NCI-H1092 (cell line): ENCODE measurements around the gene APOL2.
"Not testable (repeated sequence)": the region's sequence is repeated elsewhere in the genome, so short reads cannot be mapped to it uniquely, and the experiment has no call there.

Experiments used
- DNase-seq: peaks from one replicate; lab custom pipeline; 2025; lab: John Stamatoyannopoulos, UW

The APOL2 gene, protein sequence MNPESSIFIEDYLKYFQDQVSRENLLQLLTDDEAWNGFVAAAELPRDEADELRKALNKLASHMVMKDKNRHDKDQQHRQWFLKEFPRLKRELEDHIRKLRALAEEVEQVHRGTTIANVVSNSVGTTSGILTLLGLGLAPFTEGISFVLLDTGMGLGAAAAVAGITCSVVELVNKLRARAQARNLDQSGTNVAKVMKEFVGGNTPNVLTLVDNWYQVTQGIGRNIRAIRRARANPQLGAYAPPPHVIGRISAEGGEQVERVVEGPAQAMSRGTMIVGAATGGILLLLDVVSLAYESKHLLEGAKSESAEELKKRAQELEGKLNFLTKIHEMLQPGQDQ

DNA sequence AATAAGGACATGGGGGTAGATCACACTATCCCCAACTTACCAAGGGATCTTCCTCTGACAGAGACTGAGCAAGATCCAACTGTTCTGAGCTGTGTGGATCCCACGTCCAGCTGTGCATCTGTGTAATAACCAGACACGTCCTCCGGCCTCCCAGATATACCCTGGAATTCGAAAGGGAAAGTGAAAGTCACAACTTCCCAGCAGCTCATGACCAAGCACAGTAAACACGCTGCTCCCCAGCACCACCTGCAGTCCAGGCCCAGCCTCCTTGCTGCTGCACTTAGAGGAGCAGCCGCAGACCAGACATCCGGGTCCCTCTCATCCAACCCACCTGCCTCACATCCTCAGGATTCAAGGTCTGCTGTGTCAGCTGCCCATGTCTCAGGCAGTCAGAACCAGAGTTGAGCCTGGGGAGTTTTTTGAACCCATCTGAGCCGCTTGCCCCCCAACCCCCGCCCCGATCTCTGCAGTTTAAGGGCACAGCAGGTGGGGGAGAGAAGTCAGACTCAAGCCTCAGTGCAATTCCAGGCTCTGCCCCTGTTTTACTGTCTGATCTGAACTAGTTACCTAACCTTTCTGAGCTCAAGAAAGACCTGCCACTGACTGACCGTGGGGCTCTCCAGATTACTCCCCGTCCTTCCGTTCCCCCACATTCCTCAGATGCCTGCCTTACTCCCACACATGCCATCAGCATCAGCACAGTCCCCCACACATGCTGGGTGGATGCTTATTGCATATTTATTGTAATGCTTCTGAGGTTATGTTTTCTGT is at the start of gene APOL2:
APOL2 (minus strand) TSS at position 127 of the 771 bp plus-strand sequence. CDS start 6,365 bp downstream, outside the sequence.
- DNase-seq: peak; percentile 84

DNA sequence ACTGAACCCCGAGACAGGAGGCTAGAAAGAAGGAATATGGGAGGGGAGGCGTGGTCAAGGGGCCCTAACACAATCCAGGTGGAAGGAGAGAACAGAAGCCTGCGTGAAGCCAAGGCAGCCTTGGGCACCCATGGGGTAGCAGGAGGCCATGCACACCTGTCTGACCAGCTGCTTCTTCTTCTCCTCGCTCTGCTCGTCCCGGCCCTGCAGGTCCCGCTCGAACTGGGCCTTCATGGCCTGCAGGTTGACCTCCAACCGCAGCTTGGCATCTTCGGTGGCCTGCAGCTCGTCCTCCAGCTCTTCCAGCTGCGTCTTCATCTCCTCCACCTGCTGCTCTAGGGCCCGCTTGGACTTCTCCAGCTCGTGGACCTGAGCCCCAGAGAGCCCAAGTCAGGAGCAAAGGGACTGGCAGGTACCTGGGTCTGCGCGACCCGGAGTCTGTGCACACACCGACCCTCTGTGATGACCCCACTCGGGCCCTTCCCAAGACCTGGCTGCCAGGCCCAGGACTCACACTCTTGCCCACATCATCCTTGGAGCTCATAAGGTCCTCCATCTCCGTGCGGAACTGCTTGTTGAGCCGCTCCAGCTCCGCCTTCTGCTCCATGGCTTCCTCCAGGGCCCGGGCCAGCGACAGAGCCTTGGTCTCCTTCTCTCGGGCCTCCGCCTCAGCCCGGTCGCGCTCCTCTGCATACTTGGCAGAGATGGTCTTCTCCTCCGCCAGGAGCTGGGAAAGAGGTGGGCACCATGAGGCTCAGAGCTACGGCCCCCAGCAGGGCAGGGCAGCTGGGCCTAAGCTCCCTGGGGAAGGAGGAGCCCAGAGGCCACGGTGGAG is 49.5 kb upstream of the APOL2 start:
- no peak for DNase-seq

DNA sequence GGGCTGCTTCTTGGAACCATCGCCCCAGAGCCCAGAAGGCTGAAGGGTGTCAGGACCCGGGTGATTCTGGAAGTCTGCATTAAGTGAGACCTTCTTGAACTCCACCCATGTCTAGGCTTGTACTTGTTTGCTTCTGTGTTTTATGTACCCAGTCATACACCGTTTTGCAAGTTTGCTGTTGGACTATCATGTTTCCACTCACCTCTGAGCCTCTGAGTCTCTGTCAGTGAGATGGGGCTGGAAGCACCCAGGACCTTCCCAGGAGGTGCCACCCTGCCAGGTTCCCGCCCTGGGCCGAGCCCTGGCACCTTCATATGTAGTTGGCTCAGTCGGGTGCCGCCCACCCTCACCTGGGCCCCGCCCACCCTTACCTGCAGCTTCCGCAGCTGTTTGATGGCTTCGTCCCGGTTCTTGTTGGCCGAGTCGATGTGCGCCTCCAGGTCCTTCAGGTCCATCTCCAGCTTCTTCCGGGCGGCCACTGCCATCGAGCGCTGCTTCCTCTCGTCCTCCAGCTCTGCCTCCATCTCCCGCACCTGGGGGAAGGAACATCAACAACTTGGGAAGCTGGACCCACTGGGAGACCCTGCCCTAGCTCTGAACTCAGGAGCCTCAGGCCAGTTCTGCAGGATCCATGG is 48.7 kb upstream of the APOL2 start:
- DNase-seq: no peak

DNA sequence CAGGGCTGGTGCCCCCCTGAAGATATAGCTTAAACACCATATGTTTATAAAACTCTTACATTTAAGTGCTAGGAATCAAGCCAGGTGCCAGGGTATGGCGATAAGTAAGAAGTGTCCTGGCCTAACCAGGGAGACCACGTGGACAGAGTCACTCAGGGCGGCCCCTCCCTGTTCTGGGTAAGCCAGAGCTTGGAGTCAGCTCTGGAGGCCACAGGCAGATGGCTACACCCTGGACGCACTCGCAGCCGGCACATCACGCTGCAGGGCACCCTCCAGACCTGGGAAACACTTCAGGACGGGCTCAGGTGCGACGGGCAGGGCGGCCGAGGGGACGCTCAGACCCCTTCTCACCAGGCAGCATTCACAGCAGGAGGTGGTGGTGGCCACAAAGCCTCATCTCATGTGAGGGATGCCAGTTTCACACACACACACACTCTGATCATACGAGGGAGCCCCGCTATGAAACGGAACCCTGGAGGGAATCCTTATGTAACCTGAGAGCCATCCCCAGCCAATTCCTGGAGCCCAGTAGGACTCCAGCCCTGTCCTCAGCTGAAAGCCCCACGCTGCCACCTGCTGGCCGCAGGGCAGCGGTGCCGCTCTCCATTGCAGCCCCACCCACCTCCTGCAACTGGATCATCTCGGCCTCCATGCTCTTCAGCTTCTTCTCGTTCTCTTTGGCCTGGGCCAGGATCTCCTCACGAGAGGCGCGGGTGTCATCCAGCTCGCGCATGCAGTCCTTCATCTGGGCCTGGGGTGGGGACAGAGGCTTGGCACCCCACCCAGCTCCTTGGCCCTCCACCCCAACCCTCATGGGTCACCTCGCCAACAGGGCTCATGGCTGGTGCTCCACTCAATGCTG is 47.0 kb upstream of the APOL2 start:
- DNase-seq: peak; percentile 52

DNA sequence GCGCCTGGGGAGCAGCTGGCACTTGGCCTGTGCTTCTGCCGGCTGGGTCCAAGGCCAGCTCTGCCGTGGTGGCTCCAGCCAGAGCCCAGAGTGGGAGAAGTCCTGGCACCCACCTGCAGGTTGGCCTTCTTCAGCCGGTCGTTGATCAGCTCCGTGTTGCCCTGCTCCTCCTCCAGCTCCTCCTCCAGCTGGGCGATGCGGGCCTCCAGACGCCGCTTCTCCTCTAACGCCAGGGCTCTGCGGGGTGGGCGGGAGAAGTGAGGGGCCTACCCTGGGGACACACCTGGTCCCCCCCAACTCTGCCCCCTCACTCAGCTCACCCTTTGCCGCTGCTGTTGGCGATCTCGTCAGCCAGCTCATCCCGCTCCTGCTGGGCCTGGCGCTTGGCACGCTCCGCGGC is 46.2 kb upstream of the APOL2 start:
- no peak for DNase-seq

DNA sequence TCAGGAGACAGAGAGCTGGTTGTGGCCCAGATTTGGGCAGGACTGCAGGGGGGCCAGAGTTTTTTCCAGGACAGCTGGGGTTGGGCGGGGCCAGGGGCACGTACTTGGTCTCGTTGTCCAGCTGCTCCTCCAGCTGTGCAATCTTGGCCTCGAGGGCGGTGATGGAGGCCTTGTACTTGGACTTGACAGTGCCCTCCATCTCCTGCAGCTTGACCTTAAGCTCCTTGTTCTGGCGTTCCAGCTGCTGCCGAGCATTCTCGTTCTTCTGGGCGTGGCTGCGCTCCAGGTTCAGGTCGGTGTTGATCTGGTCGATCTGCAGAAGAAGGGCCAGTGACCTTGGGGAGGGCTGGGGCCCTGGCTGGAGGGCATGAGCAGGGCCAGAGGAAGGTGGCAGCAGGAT is 45.7 kb upstream of the APOL2 start:
- no peak for DNase-seq

DNA sequence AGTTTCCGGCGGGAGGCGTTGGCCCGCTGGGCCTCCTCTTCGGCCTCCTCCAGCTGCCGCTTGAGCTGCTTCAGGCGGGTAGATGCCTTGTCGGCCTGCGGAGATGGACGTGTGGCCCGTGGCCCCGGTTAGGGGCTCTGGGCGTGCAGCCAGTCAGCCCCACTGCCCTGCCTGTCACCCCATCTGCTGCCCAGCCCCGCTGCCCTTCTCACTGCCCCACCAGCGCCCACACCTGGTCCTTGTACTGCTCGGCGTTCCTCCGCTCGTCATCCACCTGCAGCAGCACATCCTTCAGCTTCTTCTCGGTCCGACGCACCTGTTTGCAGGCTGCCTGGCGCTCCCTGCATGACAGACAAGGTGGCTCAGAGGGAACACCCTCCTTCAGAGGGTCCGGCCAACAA is 44.8 kb upstream of the APOL2 start:
- DNase-seq: no peak

DNA sequence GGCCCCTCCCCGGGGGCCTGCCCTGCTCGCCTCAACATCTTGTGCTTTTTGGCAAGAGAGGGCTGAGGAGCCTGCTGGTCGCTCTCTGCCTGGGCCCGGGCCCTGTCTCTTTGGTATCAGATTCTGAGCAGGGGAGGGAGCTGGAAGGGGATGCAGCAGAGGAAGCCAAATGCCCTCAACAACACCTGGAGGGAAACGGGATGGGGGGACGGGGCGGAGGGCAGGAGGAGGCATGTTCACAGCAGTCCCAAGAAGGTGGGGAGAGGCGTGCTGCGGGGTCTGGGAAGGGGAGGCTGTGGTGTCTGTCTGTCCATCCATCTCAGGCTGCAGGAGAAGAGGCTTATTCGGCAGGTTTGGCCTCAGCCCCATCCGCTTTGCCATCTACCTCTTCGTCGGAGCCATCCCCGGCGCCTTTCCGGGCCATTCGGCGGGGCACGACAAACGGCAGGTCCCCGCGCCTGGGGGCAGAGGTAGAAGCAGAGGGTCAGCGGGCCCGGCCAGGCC is 43.1 kb upstream of the APOL2 start:
- no peak for DNase-seq

DNA sequence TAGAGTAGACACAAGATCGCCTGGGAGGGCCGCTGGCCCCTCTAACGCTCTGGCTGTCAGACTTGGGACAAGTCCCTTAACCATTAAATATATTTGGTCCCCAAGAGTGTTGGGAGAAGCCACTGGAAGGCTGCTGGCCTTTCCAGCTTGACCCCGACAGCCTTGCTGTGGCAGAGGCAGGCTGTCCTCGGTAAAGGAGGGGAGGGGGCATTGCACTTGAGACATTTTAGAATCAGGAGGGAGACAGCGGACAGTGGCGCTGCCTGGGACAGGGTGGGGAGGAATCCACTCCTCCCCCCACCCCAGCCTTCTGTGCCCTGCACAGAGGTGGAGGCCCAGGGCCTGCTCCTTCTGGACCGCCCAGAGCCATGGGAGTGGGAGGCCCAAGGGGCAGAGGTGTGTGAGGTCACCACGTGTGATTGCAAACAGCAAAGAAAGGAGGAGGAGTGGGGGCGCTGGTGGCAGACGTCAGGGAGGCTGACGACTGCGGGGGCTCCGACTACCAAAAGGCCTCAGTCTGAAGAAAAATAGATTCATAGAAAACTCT is 42.5 kb upstream of the APOL2 start:
- DNase-seq: no peak

DNA sequence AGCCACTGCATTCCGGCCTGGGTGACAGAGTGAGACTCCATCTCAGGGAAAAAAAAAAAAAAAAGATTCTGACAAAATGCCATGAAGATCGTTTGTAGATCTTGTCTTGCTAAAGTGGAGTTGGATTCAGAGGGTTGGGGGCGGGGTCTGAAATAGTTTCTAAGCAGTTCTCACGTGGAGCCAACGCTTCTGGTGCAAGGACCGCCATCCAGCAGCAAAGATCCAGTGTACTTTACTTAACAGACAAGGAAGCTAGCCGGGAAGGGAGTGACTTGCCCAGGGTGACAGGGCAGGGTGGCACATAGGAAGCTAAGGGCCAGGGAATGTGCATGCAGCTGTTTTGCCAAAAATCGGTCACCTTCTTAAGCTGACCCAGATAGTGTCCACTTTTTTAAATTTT is 41.1 kb upstream of the APOL2 start:
- no peak for DNase-seq

DNA sequence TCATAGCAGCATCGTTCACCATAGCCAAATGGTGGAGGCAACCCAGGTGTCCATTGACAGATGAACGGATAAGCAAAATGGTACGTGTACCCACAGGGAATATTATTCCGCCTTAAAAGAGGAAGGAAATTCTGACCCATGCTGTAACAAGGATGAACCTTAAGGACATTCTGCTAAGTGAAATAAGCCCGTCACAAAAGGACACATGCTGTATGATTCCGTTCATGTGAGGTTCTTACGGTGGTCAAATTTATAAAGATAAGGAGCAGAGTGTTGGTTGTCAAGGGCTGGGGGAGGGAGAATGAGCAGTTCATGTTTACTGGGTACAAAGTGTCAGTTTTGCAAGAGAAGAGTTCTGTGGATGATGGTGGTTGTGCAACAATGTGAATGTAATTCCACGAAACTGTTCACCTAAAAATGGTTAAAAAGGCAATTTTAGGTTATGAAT is 39.9 kb upstream of the APOL2 start:
- no peak for DNase-seq

DNA sequence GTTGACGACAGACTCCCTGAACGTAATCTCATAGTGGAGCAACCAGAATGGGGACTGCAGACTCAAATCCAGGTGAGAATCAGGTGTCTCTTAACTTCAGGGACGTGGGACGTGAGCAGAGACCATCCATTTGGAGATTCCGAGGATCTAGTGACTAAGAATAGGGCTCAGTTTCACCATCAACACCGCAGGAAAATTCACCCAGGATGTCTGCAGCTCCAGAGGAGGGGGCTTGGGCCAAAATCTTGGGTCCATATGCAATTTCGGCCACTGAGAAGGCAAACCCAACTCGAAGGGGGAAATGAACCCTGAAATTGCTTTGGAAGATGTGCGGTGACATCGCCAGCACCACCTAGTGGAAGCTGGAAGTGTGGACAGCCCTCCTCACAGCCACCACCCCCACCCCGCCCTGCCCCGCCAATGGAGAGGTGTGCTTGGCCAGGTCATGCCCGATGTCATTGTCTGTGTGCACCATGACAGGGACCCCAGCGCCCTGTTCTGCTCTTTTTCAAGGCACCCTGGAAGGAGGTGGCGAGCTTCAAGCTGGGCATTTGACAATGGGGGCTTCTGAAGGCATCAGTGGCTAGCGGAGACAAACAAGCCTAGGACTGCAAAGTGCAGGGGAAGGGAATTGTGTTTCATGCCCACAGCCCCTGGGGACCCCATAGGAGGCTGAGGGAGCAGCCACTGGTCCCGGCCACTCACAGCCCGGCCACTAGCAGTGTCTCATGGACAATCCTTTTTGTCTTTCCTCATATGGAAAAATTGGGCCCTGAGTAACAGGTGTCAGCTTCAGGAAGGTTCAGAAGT is 38.4 kb upstream of the APOL2 start:
- DNase-seq: no peak

DNA sequence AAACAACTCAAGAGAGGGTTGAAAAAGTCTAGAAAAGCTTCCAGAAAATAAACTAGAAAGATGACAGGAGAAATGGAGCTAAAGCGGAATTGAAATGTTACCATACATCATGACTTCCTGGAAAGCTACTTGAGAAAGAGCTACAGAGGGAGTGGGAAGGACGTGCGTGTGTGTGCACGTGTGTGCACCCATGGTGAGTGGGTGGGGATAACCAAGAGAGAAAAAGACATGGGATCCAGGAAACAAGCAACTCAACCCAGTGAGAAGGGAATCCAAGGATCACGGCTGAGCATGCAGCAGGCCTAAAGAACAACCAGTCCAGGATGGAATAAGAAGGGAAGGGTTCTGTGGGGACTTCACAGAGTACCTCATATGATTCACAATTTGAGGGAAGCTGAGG is 35.2 kb upstream of the APOL2 start:
- no peak for DNase-seq

DNA sequence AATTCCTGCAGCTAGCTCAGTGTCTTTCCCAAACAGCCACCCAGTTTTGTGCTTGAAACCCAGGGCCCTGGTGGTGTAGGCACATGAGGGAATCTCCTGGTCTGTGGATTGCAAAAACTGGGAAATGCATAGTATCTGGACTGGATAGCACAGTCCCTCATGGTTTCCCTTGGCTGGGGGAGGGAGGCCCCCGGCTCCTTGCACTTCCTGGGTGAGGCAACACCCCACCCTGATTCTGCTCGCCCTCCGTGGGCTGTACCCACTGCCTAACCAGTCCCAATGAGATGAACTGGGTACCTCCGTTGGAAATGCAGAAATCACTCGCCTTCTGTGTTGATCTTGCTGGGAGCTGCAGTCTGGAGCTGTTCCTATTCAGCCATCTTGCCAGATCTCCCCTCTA is 32.6 kb upstream of the APOL2 start:
- DNase-seq: not testable (repeated sequence)

DNA sequence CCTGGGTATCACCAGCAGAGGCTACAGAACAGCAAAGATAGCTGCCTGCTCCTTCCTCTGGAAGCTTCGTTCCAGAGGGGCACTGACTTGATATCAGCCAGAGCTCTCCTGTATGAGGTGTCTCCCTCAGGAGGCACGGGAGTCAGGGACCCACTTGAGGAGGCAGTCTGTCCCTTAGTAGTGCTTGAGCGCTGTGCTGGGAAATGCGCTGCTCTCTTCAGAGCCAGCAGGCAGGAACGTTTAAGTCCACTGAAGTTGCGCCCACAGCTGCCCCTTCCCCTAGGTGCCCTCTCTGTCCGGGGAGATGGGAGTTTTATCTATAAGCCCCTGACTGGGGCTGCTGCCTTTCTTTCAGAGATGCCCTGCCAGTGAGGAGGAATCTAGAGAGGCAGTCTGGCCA is 31.9 kb upstream of the APOL2 start:
- DNase-seq: not testable (repeated sequence)

DNA sequence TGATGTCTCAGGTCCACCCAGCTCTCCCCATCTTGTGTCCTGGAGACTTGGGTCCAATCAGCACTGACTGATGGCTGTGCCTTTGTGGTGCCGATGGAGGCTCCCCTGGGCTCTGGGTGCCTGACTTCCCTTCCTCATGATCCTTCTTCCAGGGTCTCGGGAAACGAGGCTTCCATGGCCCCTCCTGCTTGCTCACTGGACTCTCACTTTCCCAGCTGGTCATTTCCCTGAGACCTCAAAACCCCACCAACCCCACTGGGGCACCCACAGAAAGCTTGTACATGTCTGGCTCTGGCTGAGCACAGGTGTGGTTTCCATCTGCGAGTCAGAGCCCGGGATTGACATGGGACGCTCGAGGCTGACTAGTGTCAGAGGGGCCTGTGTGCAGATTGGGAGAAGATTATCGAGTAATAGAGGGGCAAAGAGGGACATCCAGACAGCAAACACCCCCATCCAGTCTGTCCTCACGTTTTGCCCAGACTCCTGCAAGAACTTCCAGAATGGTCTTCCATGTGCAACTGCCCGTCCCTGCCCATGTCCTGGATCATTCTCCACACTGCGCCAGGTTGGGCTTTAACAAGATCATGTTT is 28.7 kb upstream of the APOL2 start:
- DNase-seq: no peak

DNA sequence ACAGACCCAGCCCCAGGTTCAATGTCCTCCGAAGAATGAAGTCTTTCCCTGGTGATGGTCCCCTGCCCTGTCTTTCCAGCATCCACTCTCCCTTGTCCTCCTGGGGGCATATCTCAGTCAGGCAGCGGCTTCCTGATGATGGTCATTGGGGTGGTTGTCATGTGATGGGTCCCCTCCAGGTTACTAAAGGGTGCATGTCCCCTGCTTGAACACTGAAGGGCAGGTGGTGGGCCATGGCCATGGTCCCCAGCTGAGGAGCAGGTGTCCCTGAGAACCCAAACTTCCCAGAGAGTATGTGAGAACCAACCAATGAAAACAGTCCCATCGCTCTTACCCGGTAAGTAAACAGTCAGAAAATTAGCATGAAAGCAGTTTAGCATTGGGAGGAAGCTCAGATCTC is 27.7 kb upstream of the APOL2 start:
- DNase-seq: no peak

DNA sequence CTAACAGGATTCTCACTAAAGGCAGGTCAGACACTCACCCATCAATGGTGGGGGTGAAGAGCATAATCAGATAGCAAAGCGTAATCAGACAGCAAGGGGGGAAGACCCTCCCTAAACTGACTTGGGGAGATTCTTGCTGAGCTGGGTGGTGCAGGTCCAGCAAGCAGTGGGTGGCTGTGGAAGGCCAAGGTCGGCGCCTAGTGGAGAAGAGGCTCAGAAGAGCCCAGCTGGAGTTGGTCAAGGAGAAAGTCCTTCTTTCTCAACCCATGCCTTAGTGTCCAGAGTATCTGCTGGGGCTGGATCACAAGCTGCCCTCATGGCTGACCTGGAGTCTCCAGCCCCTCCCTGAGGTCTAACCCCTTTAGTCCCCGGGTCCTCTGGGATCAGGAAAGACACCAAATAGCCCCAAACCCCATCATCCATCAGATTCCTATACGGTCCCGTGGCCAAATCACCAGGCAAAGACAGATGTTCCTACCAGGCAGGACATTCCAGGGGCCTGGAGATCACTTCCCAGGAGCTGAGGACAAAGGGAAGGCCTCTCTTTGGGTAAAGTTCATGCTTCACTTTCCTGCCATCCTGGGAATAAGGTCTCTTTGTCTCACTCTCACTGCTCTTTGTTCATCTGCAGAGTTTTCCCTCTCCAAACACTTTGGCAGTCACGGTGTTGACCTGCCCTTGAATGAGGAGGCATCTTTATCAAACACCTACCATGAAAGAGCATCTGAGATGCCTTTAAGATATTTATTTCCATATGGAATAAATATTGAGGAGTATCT is 24.7 kb upstream of the APOL2 start:
- not testable (repeated sequence) for DNase-seq
